ENCODE results near the gene FAM163B. TPM values are rescaled to one million over a fixed set of nuclear protein-coding genes. Genes with fewer than 3 reads are reported as not detected.

The FAM163B gene
- total and polyA plus RNA-seq, 2 experiments from 2014 or later = 5.6 TPM; not detected in 1

GRCh38 chr9:133647148-133647547 is 38.0 kb upstream of the FAM163B start:
- Histone ChIP-seq H3K9me3 (ENCODE audit: low read depth) (no peaks in the 10 kb centered on the region), H3K27me3 (no peaks in the 10 kb centered on the region), H3K4me3 (no peak overlapping the region), H3K27ac (no peak overlapping the region), H3K36me3 (no peaks in the 10 kb centered on the region), H3K4me1 (ENCODE audit: low read depth) (no peaks in the 10 kb centered on the region)
- TF ChIP-seq, protein P1, sequence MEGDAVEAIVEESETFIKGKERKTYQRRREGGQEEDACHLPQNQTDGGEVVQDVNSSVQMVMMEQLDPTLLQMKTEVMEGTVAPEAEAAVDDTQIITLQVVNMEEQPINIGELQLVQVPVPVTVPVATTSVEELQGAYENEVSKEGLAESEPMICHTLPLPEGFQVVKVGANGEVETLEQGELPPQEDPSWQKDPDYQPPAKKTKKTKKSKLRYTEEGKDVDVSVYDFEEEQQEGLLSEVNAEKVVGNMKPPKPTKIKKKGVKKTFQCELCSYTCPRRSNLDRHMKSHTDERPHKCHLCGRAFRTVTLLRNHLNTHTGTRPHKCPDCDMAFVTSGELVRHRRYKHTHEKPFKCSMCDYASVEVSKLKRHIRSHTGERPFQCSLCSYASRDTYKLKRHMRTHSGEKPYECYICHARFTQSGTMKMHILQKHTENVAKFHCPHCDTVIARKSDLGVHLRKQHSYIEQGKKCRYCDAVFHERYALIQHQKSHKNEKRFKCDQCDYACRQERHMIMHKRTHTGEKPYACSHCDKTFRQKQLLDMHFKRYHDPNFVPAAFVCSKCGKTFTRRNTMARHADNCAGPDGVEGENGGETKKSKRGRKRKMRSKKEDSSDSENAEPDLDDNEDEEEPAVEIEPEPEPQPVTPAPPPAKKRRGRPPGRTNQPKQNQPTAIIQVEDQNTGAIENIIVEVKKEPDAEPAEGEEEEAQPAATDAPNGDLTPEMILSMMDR (IDR thresholded peaks at IDR 0.05; ENCODE audit: low read depth, low read length) = no peak
- DNase-seq (ENCODE audit: low read depth in 1 of 2, low spot score in 1 of 2) = no peak

GRCh38 chr9:133645021-133645765 is 36.0 kb upstream of the FAM163B start:
- Histone ChIP-seq H3K36me3 (no peaks in the 10 kb centered on the region), H3K27me3 (no peaks in the 10 kb centered on the region), H3K4me3 (no peak overlapping the region), H3K9me3 (ENCODE audit: low read depth) (no peaks in the 10 kb centered on the region), H3K4me1 (ENCODE audit: low read depth) (no peaks in the 10 kb centered on the region), H3K27ac (no peak overlapping the region)
- TF ChIP-seq, protein P1 (IDR thresholded peaks at IDR 0.05; ENCODE audit: low read depth, low read length) = no peak
- no peak for DNase-seq (ENCODE audit: low read depth in 1 of 2, low spot score in 1 of 2)

DNA sequence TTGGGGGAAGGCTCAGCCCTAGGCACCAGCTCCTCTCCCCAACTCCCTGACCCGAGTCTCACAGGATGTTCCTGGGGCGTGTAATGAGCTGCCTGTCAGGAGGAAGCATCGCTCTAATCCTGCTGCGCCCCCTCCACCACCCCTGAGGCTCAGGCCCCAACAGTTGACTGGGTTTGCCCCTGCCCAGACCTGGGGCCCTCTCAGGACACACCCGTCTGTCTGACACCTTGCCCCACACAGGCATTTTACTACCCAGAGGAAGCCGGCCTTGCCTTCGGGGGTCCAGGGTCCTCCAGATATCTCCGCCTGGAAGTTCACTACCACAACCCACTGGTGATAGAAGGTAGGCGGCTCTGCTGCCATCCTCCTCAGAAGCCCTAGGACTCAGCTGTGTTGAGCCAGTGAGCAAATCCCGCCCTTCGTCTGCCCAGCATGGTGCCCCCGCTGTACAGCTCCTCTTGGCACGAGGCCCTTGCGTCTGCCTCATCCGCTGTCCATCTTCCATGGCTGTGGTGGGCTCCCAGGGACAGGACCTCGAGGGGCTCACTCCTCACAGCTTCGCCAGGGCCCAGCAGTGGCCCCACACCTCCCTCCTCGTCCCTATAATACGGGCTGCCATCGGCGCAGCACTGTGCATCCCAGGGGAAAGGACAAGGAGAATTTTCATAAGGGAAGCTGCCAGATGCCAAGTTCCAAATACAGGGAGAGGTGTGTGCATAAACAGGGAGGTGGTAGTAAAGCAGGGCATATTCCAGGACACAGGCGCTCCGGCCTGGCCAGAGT is 35.0 kb upstream of the FAM163B start:
- TF ChIP-seq, protein P1 (IDR thresholded peaks at IDR 0.05; ENCODE audit: low read depth, low read length) = no peak
- Histone ChIP-seq H3K27ac (no peak overlapping the region), H3K9me3 (ENCODE audit: low read depth) (no peaks in the 10 kb centered on the region), H3K27me3 (no peaks in the 10 kb centered on the region), H3K4me1 (ENCODE audit: low read depth) (no peaks in the 10 kb centered on the region), H3K36me3 (no peaks in the 10 kb centered on the region), H3K4me3 (no peak overlapping the region)
- no peak for DNase-seq (ENCODE audit: low read depth in 1 of 2, low spot score in 1 of 2)

DNA sequence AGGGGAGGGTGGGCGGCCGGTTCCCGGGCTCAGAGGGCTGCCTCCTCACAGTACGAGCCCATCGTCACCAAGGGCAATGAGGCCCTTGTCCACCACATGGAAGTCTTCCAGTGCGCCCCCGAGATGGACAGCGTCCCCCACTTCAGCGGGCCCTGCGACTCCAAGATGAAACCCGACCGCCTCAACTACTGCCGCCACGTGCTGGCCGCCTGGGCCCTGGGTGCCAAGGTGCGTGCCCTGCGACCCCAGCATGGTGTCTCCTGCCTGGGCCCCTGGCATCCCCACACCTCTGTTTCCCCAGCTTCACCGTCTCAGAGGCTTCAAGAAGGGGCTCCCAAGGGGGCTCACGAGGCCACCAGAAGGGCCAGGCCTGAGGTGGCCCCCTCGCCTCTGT is 34.2 kb upstream of the FAM163B start:
- H3K27ac ChIP-seq = no peak overlapping the region
- no peaks in the 10 kb centered on the region for H3K27me3 ChIP-seq
- DNase-seq (ENCODE audit: low read depth in 1 of 2, low spot score in 1 of 2) = no peak
- H3K4me3 ChIP-seq = no peak overlapping the region
- H3K4me1 ChIP-seq (ENCODE audit: low read depth) = no peaks in the 10 kb centered on the region
- no peaks in the 10 kb centered on the region for H3K36me3 ChIP-seq
- no peaks in the 10 kb centered on the region for H3K9me3 ChIP-seq (ENCODE audit: low read depth)
- TF ChIP-seq, protein P1 (IDR thresholded peaks at IDR 0.05; ENCODE audit: low read depth, low read length) = no peak

DNA sequence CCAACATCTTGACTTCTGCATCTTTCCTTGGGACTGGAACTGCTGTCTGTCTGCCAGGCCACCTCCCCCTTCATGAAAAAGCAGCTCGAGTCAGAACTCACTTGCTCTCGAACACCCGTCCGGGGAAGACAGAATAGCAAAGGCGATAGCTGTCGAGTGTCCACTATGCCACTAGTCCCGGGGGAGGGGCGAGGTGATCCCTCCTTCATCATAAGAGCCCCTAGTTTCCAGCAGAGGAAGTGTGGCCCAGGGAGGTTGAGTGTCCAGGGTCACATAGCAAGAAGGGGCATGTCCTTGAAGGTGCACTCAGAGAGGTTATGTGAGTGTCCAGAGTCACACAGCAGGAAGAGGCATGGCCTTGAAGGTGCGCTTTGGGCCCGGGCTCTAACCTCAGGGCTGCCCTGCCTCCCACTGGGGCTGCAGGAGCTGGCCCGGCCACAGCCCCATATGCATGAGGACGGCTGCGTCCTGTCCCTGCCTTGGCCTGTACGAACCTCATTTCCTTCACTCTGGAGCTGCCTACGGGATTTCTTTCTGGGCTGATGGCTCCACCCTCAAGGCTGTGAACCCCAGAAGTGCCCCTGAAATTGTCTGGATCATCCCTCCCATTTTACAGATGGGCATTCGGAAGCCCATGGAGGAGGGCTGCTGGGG is 33.6 kb upstream of the FAM163B start:
- Histone ChIP-seq H3K27me3 (no peaks in the 10 kb centered on the region), H3K4me3 (no peak overlapping the region), H3K9me3 (ENCODE audit: low read depth) (no peaks in the 10 kb centered on the region), H3K27ac (no peak overlapping the region), H3K36me3 (no peaks in the 10 kb centered on the region), H3K4me1 (ENCODE audit: low read depth) (no peaks in the 10 kb centered on the region)
- TF ChIP-seq, protein P1 (IDR thresholded peaks at IDR 0.05; ENCODE audit: low read depth, low read length) = no peak
- no peak for DNase-seq (ENCODE audit: low read depth in 1 of 2, low spot score in 1 of 2)
